Measurements from ENCODE around the gene BRPF1. TPM values are rescaled to one million over a fixed set of nuclear protein-coding genes. Genes with fewer than 3 reads are reported as not detected.

Gene BRPF1
- polyA plus RNA-seq, 1 of the 3 experiments (the other 2 are of a cell fraction): 13.0 TPM

DNA sequence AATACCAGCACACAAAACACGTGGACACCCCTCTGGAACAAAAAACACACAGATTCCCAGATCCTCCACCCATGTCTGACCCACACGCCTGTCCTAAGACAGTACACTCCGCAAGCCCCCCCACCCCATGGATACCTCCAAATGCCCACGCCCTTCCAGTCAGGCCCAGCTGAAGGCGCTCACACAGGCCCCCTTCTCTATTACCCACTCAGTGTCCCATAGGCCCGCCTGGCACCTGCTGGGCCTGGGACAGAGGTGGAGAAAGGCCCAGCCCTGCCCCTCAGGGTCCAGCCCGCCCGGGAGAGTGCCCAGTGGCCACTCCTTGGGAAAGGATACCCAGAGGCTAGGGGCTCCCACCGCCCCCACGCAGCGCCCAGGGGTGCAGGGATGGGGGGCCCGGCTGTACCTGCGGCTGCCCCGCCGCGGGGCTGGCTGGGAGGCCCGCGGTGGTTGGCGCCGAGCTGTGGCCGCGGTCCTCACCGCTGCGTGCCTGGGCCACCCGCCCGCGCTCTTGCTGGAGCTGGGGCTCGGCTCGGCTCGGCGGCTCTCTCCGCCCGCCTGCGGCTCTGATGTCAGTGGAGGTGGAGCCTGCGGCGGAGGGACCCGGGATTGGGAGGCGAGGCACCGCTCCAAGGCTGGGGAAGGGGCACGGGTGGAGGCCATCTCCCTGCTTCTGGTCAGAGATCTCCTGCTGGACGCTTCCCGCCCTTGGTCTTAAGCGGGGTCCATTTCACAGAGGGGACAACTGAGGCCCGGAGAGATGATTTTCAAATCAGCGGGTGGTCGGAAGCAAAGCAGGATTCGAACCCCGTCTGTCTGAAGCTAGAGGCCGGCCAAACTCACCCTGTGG, 38.1 kb downstream of the BRPF1 start, which contains the start of gene CAMK1:
CAMK1 (minus strand) TSS at position 522 of the 850 bp plus-strand sequence. CDS start 2,198 bp downstream, outside the sequence.
- no peaks in the 10 kb centered on the region for H3K9me3 ChIP-seq
- H3K27me3 ChIP-seq (ENCODE audit: insufficient read depth): no peaks in the 10 kb centered on the region
- no peak within 1 kb of the TSS; a peak in 1 of 4 replicates for H3K27ac ChIP-seq (ENCODE audit: low read depth in 2 of 2, low read length in 1 of 2)
- POLR2A ChIA-PET: interaction anchor here (0.7 to 3.7 kb wide), 5 partner anchors 9 to 67 kb away, joined by 3 to 20 read pairs (median 4); partner anchors contain the start of genes ARPC4 and OGG1
- peak within 1 kb of the TSS; percentile 82 for H3K9ac ChIP-seq
- H2AFZ ChIP-seq (ENCODE audit: low read depth): peak within 1 kb of the TSS; percentile 96; the same call in 1 of the 2 replicates
- no peaks in the 10 kb centered on the region for H4K20me1 ChIP-seq (ENCODE audit: insufficient read depth)
- peak within 1 kb of the TSS; percentile 64 to 95 for H3K4me3 ChIP-seq (ENCODE audit: low read depth in 2 of 2, low read length in 1 of 2)
- no peaks in the 10 kb centered on the region for H3K9me2 ChIP-seq
- peaks cover 3% of the 10 kb centered on the region; the same call in 1 of the 2 replicates for H3K79me2 ChIP-seq (ENCODE audit: insufficient read depth)
- 12% methylated on average over 16 of the region's 49 CpGs for WGBS (ENCODE audit: low lambda C conversion rate)
- peaks cover 0 to 2% of the 10 kb centered on the region in 2 experiments for H3K36me3 ChIP-seq (replicated peaks in 1 of 2; ENCODE audit: control insufficient read depth in 1 of 2, insufficient read depth in 2 of 2, low read length in 1 of 2)
- CTCF ChIA-PET: interaction anchor here (1.0 to 1.4 kb wide), 3 partner anchors 16 to 416 kb away, joined by 3 read pairs; no protein-coding TSS in a partner anchor
- TF ChIP-seq, protein P1, sequence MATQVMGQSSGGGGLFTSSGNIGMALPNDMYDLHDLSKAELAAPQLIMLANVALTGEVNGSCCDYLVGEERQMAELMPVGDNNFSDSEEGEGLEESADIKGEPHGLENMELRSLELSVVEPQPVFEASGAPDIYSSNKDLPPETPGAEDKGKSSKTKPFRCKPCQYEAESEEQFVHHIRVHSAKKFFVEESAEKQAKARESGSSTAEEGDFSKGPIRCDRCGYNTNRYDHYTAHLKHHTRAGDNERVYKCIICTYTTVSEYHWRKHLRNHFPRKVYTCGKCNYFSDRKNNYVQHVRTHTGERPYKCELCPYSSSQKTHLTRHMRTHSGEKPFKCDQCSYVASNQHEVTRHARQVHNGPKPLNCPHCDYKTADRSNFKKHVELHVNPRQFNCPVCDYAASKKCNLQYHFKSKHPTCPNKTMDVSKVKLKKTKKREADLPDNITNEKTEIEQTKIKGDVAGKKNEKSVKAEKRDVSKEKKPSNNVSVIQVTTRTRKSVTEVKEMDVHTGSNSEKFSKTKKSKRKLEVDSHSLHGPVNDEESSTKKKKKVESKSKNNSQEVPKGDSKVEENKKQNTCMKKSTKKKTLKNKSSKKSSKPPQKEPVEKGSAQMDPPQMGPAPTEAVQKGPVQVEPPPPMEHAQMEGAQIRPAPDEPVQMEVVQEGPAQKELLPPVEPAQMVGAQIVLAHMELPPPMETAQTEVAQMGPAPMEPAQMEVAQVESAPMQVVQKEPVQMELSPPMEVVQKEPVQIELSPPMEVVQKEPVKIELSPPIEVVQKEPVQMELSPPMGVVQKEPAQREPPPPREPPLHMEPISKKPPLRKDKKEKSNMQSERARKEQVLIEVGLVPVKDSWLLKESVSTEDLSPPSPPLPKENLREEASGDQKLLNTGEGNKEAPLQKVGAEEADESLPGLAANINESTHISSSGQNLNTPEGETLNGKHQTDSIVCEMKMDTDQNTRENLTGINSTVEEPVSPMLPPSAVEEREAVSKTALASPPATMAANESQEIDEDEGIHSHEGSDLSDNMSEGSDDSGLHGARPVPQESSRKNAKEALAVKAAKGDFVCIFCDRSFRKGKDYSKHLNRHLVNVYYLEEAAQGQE (IDR thresholded peaks at IDR 0.05; ENCODE audit: low read depth, low read length): peak; percentile 6; the same call in 1 of the 2 replicates
- TF ChIP-seq GATA2 (CRISPR knock-in tag; IDR thresholded peaks at IDR 0.05) (no peak), CHD2 (IDR thresholded peaks at IDR 0.05; ENCODE audit: low read length, partially characterized antibody) (peak; percentile 4), SIN3A (IDR thresholded peaks at IDR 0.05; ENCODE audit: borderline replicate concordance, low read depth, low read length) (0 out of 2 replicates have a peak, but pooled peaks have one; percentile 29), NRF1 (IDR thresholded peaks at IDR 0.05; ENCODE audit: low read depth, low read length) (0 out of 2 replicates have a peak, but pooled peaks have one; percentile 14), TAF1 (IDR thresholded peaks at IDR 0.05; ENCODE audit: borderline replicate concordance, low read depth, low read length) (peak; percentile 57; the same call in 1 of the 2 replicates), FOXJ3 (CRISPR knock-in tag; IDR thresholded peaks at IDR 0.05) (no peak), POLR2AphosphoS5 (IDR thresholded peaks at IDR 0.05; ENCODE audit: low read depth, low read length) (peak; percentile 70; the same call in 1 of the 2 replicates)
- TF ChIP-seq, protein P2, sequence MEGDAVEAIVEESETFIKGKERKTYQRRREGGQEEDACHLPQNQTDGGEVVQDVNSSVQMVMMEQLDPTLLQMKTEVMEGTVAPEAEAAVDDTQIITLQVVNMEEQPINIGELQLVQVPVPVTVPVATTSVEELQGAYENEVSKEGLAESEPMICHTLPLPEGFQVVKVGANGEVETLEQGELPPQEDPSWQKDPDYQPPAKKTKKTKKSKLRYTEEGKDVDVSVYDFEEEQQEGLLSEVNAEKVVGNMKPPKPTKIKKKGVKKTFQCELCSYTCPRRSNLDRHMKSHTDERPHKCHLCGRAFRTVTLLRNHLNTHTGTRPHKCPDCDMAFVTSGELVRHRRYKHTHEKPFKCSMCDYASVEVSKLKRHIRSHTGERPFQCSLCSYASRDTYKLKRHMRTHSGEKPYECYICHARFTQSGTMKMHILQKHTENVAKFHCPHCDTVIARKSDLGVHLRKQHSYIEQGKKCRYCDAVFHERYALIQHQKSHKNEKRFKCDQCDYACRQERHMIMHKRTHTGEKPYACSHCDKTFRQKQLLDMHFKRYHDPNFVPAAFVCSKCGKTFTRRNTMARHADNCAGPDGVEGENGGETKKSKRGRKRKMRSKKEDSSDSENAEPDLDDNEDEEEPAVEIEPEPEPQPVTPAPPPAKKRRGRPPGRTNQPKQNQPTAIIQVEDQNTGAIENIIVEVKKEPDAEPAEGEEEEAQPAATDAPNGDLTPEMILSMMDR (IDR thresholded peaks at IDR 0.05): 0 out of 2 replicates have a peak, but pooled peaks have one; percentile 8
- TF ChIP-seq, protein P3, sequence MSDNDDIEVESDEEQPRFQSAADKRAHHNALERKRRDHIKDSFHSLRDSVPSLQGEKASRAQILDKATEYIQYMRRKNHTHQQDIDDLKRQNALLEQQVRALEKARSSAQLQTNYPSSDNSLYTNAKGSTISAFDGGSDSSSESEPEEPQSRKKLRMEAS (IDR thresholded peaks at IDR 0.05; ENCODE audit: low read depth): peak; percentile 33; the same call in 1 of the 2 replicates
- TF ChIP-seq, protein P4, sequence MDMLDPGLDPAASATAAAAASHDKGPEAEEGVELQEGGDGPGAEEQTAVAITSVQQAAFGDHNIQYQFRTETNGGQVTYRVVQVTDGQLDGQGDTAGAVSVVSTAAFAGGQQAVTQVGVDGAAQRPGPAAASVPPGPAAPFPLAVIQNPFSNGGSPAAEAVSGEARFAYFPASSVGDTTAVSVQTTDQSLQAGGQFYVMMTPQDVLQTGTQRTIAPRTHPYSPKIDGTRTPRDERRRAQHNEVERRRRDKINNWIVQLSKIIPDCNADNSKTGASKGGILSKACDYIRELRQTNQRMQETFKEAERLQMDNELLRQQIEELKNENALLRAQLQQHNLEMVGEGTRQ (IDR thresholded peaks at IDR 0.05; ENCODE audit: borderline replicate concordance, low read depth, low read length): no peak
- TF ChIP-seq, protein P5, sequence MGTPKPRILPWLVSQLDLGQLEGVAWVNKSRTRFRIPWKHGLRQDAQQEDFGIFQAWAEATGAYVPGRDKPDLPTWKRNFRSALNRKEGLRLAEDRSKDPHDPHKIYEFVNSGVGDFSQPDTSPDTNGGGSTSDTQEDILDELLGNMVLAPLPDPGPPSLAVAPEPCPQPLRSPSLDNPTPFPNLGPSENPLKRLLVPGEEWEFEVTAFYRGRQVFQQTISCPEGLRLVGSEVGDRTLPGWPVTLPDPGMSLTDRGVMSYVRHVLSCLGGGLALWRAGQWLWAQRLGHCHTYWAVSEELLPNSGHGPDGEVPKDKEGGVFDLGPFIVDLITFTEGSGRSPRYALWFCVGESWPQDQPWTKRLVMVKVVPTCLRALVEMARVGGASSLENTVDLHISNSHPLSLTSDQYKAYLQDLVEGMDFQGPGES (IDR thresholded peaks at IDR 0.05; ENCODE audit: low read depth, low read length): no peak
- peak within 1 kb of the TSS; percentile 100 for H3K4me2 ChIP-seq
- DNase-seq: peak; percentile 92
- H3F3A ChIP-seq (replicated peaks; ENCODE audit: insufficient read depth): peaks cover 4% of the 10 kb centered on the region
- peaks cover 6 to 14% of the 10 kb centered on the region in 2 experiments; a peak in 1 of 4 replicates for H3K4me1 ChIP-seq (ENCODE audit: control insufficient read depth in 1 of 2, insufficient read depth in 2 of 2, low read depth in 1 of 2, low read length in 1 of 2)
